WTC11 (cell line): ENCODE results near the gene EHMT1.

Experiments
- CTCF ChIP-seq: fragments of 200-600 bp; IDR thresholded peaks from 2 replicates; pipeline ENCODE4 v1.8.0; 2022; ENCODE audit warnings: antibody characterized with exemption
- FOXP1 ChIP-seq: sonication (generic); formaldehyde crosslinking; IDR thresholded peaks from 2 replicates; pipeline ENCODE4 v1.8.0; 2022; ENCODE audit warnings: missing genetic modification reagents, mild to moderate bottlenecking, moderate library complexity, borderline replicate concordance
- GRHL2 ChIP-seq: fragments of 250-450 bp; sonication (Bioruptor Pico); IDR thresholded peaks from 2 replicates; pipeline ENCODE4 v1.8.0; 2022; ENCODE audit warnings: mild to moderate bottlenecking, moderate library complexity; ENCODE audit not compliant: insufficient replicate concordance, severe bottlenecking
- IRF1 ChIP-seq: sonication (generic); formaldehyde crosslinking; IDR thresholded peaks from 2 replicates; pipeline ENCODE4 v1.8.0; 2023; ENCODE audit warnings: missing genetic modification reagents
- KAT7 ChIP-seq: sonication (generic); formaldehyde crosslinking; IDR thresholded peaks from 2 replicates; pipeline ENCODE4 v1.8.1; 2023; ENCODE audit warnings: missing genetic modification reagents, mild to moderate bottlenecking, borderline replicate concordance
- MAX ChIP-seq: sonication (generic); formaldehyde crosslinking; IDR thresholded peaks from 2 replicates; pipeline ENCODE4 v1.8.0; 2022; ENCODE audit warnings: mild to moderate bottlenecking, missing genetic modification reagents
- MYBL2 ChIP-seq: sonication (generic); formaldehyde crosslinking; IDR thresholded peaks from 2 replicates; pipeline ENCODE4 v1.8.1; 2023; ENCODE audit warnings: mild to moderate bottlenecking, moderate library complexity, missing genetic modification reagents
- PRDM15 ChIP-seq: sonication (generic); formaldehyde crosslinking; IDR thresholded peaks from 2 replicates; pipeline ENCODE4 v1.8.0; 2022; ENCODE audit warnings: missing genetic modification reagents
- ZNF232 ChIP-seq: sonication (generic); formaldehyde crosslinking; IDR thresholded peaks from 2 replicates; pipeline ENCODE4 v1.8.0; 2022; ENCODE audit warnings: mild to moderate bottlenecking, missing genetic modification reagents
- ZNF416 ChIP-seq: fragments of 250-450 bp; sonication (Bioruptor Pico); IDR thresholded peaks from 2 replicates; pipeline ENCODE4 v1.9.0; 2021; ENCODE audit warnings: mild to moderate bottlenecking, inconsistent platforms
- ZNF671 ChIP-seq: fragments of 250-450 bp; sonication (Bioruptor Pico); IDR thresholded peaks from 2 replicates; pipeline ENCODE4 v1.8.0; 2021; ENCODE audit warnings: mild to moderate bottlenecking
- ZSCAN18 ChIP-seq: fragments of 250-450 bp; sonication (Bioruptor Pico); IDR thresholded peaks from 2 replicates; pipeline ENCODE4 v2.1.2; 2022; ENCODE audit warnings: mild to moderate bottlenecking, moderate library complexity

GRCh38 chr9:137703842-137704508, 85.2 kb downstream of the EHMT1 start:
- no peak for TF ChIP-seq GRHL2
- no peak for TF ChIP-seq MAX (CRISPR knock-in tag)
- no peak for TF ChIP-seq MYBL2 (CRISPR knock-in tag)
- no peak for TF ChIP-seq ZNF671 (CRISPR knock-in tag)
- TF ChIP-seq ZSCAN18 (CRISPR knock-in tag), result no peak
- TF ChIP-seq FOXP1 (CRISPR knock-in tag), result no peak
- TF ChIP-seq ZNF416 (CRISPR knock-in tag), result no peak
- no peak for TF ChIP-seq CTCF
- no peak for TF ChIP-seq KAT7 (CRISPR knock-in tag)
- no peak for TF ChIP-seq IRF1 (CRISPR knock-in tag)
- no peak for TF ChIP-seq ZNF232 (CRISPR knock-in tag)
- TF ChIP-seq PRDM15 (CRISPR knock-in tag), result no peak
